Parathyroid adenoma (tissue), 2 donors: Measurements from ENCODE around the gene CCBE1.

Experiments used
- H2AFZ ChIP-seq: fragments of 300-600 bp; sonication (generic); one replicate; pipeline ENCODE4 v1.7.0; 2017; ENCODE audit warnings: antibody characterized with exemption, mild to moderate bottlenecking
- H3K27ac ChIP-seq: fragments of 300-600 bp; sonication (generic); one replicate; pipeline ENCODE4 v1.7.0; 2017
- H3K27me3 ChIP-seq: fragments of 300-600 bp; sonication (generic); one replicate; pipeline ENCODE4 v1.7.0; 2017; ENCODE audit warnings: low read length; ENCODE audit not compliant: control insufficient read depth, insufficient read depth
- H3K36me3 ChIP-seq: fragments of 300-600 bp; sonication (generic); one replicate; pipeline ENCODE4 v1.7.0; 2017; ENCODE audit warnings: low read length; ENCODE audit not compliant: control insufficient read depth, insufficient read depth
- H3K4me1 ChIP-seq: fragments of 300-600 bp; sonication (generic); one replicate; pipeline ENCODE4 v1.7.0; 2017; ENCODE audit warnings: control low read depth
- H3K4me2 ChIP-seq: fragments of 300-600 bp; sonication (generic); one replicate; pipeline ENCODE4 v1.7.0; 2017; ENCODE audit warnings: low read length
- H3K4me3 ChIP-seq: fragments of 300-600 bp; sonication (generic); one replicate; pipeline ENCODE4 v1.7.0; 2017; ENCODE audit warnings: low read depth, low read length
- H3K79me2 ChIP-seq: fragments of 300-600 bp; sonication (generic); one replicate; pipeline ENCODE4 v1.7.0; 2017; ENCODE audit warnings: control low read depth
- H3K9ac ChIP-seq: fragments of 300-600 bp; sonication (generic); one replicate; pipeline ENCODE4 v1.7.0; 2017; ENCODE audit warnings: mild to moderate bottlenecking
- H3K9me3 ChIP-seq: fragments of 300-600 bp; sonication (generic); one replicate; pipeline ENCODE4 v1.7.0; 2017; ENCODE audit warnings: low read length; ENCODE audit not compliant: control insufficient read depth
- CTCF ChIP-seq: fragments of 300-600 bp; sonication (generic); IDR thresholded peaks from one replicate; pipeline ENCODE4 v1.7.0; 2017; ENCODE audit warnings: antibody characterized with exemption, mild to moderate bottlenecking
- donor health status: primary hyperparathyroidism.

Gene CCBE1

GRCh38 chr18:59458575-59458974 lies 238.6 kb downstream of the CCBE1 start:
- Histone ChIP-seq H3K36me3 (no peaks in the 10 kb centered on the region), H3K4me2 (no peak overlapping the region), H3K27ac (no peak overlapping the region), H3K79me2 (no peaks in the 10 kb centered on the region), H3K4me1 (peaks cover 5% of the 10 kb centered on the region), H3K9ac (no peak overlapping the region), H3K4me3 (no peak overlapping the region), H3K9me3 (no peaks in the 10 kb centered on the region), H3K27me3 (no peaks in the 10 kb centered on the region), H2AFZ (no peak overlapping the region)
- TF ChIP-seq CTCF = no peak

- no peak overlapping the region for H3K27ac ChIP-seq
- H3K27me3 ChIP-seq = no peaks in the 10 kb centered on the region
- H2AFZ ChIP-seq = no peak overlapping the region
- no peaks in the 10 kb centered on the region for H3K79me2 ChIP-seq
- no peak for TF ChIP-seq CTCF
- no peaks in the 10 kb centered on the region for H3K9me3 ChIP-seq
- no peak overlapping the region for H3K4me3 ChIP-seq
- H3K36me3 ChIP-seq = no peaks in the 10 kb centered on the region
- H3K4me2 ChIP-seq = no peak overlapping the region
- peaks cover 5% of the 10 kb centered on the region for H3K4me1 ChIP-seq
- H3K9ac ChIP-seq = no peak overlapping the region
Observed at GRCh38 chr18:59456657-59457056, 240.6 kb downstream of the CCBE1 start.

- no peak overlapping the region for H2AFZ ChIP-seq
Observed at GRCh38 chr18:59455728-59456276, 241.4 kb downstream of the CCBE1 start.

GRCh38 chr18:59454909-59455727 lies 242.1 kb downstream of the CCBE1 start:
- no peak overlapping the region for H2AFZ ChIP-seq
- no peak overlapping the region for H3K9ac ChIP-seq
- H3K27ac ChIP-seq = no peak overlapping the region
- no peaks in the 10 kb centered on the region for H3K27me3 ChIP-seq
- no peaks in the 10 kb centered on the region for H3K79me2 ChIP-seq
- H3K36me3 ChIP-seq = no peaks in the 10 kb centered on the region
- peaks cover 3% of the 10 kb centered on the region for H3K4me1 ChIP-seq
- no peak for TF ChIP-seq CTCF
- no peak overlapping the region for H3K4me3 ChIP-seq
- no peak overlapping the region for H3K4me2 ChIP-seq
- no peaks in the 10 kb centered on the region for H3K9me3 ChIP-seq

More at GRCh38 chr18:59455728-59456276, 241.4 kb downstream of the CCBE1 start:
- H3K4me1 ChIP-seq = peaks cover 5% of the 10 kb centered on the region
- H3K36me3 ChIP-seq = no peaks in the 10 kb centered on the region
- H3K9ac ChIP-seq = no peak overlapping the region
- H3K9me3 ChIP-seq = no peaks in the 10 kb centered on the region
- no peaks in the 10 kb centered on the region for H3K27me3 ChIP-seq
- H3K27ac ChIP-seq = no peak overlapping the region
- no peaks in the 10 kb centered on the region for H3K79me2 ChIP-seq
- H3K4me3 ChIP-seq = no peak overlapping the region
- no peak overlapping the region for H3K4me2 ChIP-seq
- no peak for TF ChIP-seq CTCF
